ENCODE measurements around the gene KATNAL2.

KATNAL2 gene

DNA sequence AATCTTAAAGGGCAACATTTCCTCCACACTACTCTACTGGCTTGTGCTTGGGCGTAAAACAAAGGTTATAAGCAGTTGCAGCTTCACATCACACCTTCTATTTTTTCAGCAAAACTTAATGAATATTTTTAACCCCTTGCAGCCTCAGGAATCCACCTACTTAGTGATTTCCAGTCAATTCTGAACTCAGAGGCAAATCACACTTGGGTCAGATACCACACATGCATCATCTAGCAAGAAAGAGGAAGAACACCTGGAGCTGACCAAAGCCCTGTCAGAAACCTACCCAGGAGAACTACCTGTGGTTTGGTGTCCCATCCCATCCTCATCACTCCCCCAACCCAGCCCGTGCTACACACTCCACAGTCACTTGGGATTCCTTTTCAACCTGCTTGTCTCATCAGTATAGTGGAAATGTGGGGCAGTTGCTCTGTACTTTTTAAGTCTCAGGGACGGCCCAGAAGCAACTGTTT lies 25.6 kb upstream of the KATNAL2 start:
- DNase-seq (ENCODE audit: low spot score) = peak; percentile 63
- TF ChIP-seq, protein P1, sequence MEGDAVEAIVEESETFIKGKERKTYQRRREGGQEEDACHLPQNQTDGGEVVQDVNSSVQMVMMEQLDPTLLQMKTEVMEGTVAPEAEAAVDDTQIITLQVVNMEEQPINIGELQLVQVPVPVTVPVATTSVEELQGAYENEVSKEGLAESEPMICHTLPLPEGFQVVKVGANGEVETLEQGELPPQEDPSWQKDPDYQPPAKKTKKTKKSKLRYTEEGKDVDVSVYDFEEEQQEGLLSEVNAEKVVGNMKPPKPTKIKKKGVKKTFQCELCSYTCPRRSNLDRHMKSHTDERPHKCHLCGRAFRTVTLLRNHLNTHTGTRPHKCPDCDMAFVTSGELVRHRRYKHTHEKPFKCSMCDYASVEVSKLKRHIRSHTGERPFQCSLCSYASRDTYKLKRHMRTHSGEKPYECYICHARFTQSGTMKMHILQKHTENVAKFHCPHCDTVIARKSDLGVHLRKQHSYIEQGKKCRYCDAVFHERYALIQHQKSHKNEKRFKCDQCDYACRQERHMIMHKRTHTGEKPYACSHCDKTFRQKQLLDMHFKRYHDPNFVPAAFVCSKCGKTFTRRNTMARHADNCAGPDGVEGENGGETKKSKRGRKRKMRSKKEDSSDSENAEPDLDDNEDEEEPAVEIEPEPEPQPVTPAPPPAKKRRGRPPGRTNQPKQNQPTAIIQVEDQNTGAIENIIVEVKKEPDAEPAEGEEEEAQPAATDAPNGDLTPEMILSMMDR (IDR thresholded peaks at IDR 0.05; ENCODE audit: extremely low read depth, missing control alignments) = no peak

DNA sequence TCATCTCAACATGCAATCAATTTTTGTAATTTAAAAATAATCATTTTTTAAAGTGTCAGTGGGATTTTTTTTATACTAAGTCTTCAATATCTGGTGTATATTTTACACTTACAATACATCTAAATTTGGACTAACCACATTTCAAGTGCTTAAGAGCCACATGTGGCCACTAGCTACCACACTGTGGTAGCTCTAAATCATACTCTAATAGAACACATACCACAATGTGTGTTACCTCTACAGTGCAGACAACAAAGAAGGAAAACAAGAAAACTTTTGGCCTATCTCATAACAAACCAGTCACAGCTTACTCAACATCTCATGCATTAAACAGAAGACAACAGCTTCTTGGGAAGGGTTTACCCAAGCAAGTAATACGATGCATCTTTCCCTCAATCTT lies 24.6 kb upstream of the KATNAL2 start:
- TF ChIP-seq, protein P1 (IDR thresholded peaks at IDR 0.05; ENCODE audit: extremely low read depth, missing control alignments) = no peak
- peak; percentile 18 for DNase-seq (ENCODE audit: low spot score)

DNA sequence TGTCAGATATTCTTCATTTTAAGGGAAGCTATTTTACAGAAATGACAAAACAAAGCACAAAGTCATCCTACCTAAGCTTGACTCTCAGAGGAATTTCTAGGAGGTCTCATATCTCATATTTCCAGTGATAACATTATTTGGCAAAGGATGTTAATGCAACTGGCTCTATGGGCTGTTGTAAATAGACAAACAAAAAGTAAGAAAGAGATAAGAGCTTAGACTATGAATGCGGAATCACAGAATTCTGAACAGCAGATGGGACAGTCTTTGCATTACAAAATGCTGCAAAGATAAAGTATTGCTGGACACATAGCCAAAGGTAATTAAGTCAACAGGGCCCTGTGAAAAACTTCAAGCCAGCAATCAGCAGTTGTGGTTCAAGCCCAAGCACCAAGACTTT lies 24.0 kb upstream of the KATNAL2 start:
- TF ChIP-seq, protein P1 (IDR thresholded peaks at IDR 0.05; ENCODE audit: extremely low read depth, missing control alignments) = no peak
- DNase-seq (ENCODE audit: low spot score) = no peak

DNA sequence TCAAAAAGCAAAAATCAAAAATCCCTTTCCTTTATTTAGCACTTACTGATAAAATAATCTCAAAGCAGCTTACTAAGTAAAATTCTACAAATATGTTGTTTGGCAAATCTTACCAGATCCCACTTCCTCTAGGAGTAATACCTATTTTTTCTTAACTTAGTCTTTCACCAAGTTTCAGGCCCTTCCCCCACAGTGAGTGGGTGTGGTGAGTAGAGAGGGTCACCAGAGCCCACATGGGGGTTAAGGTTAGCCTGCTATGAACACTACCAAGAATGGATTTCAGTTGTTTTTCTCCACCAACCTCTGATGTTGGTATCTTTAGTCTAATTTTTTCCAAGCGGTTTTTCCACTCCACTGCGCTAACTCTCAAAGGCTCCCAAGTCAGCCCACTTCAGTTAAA lies 23.3 kb upstream of the KATNAL2 start:
- TF ChIP-seq, protein P1 (IDR thresholded peaks at IDR 0.05; ENCODE audit: extremely low read depth, missing control alignments) = no peak
- DNase-seq (ENCODE audit: low spot score) = no peak

DNA sequence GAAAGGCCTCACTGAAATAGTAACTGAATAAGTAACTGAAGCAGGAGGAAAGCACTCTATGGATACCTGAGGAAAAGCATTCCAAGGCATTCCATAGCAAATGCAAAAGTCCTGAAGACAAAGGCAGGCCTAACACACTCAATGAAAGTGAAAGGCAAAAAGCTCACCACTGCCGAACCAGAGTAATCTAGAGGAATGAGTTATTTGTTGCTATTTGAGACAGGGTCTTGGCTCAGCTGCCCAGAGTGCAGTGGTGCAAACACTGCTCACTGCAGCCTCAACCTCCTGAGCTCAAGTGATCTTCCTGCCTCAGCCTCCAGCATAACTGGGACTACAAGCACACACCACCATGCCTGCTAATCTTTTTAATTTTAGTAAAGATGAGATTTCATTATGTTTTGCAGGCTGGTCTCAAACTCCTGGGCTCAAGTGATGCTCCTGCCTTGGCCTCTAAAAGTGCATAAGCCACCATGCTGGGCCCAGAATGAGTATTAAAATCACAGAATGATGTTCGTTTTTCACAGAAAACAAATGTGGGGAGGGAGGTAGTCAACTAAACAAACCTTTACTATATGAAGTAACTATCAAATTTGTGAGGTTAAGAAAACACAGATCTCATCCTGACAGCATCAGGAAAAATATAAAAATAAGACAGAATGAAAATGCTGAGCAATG lies 18.0 kb upstream of the KATNAL2 start:
- no peak for DNase-seq (ENCODE audit: low spot score)
- TF ChIP-seq, protein P1 (IDR thresholded peaks at IDR 0.05; ENCODE audit: extremely low read depth, missing control alignments) = no peak

DNA sequence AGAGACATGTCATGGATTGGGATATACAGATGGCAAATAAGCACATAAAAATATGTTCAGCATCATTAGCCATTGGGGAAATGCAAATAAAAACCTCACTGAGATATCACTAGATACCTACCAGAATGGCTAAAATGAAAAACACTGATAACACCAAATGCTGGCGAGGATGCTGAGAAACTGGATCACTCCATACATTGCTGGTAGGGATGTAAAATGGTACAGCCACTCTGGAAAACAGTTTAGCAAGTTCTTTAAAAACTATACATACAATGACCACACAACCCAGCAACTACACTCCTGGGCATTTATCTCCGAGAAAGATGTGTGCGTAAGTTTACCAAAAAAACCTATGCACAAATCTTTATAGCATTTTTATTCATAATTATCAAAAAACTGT lies 14.0 kb upstream of the KATNAL2 start:
- TF ChIP-seq, protein P1 (IDR thresholded peaks at IDR 0.05; ENCODE audit: extremely low read depth, missing control alignments) = no peak
- no peak for DNase-seq (ENCODE audit: low spot score)

DNA sequence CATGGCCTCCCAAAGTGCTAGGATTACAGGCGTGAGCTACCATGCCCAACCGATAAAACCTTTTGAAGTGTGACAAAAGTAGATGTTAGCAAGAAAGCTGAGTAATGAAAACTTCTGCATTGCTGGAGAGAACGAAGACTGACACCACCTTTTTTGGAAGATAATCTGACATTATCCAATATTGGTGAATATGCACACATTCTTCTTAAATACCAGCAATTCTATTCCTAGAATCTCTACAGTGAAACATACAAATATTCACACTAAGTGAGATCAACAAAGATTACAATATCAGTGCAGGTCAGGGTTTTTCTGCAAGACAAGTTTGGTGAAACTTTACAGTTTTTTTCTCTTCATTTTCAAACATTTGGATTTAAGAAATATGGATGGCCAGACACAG lies 7.9 kb upstream of the KATNAL2 start:
- DNase-seq (ENCODE audit: low spot score) = no peak
- TF ChIP-seq, protein P1 (IDR thresholded peaks at IDR 0.05; ENCODE audit: extremely low read depth, missing control alignments) = no peak

Data from GM20000 (cell line).